Right ventricle myocardium superior (tissue), 1 donor: ENCODE data around the gene SHROOM3. TPM values are rescaled to one million over a fixed set of nuclear protein-coding genes. Genes with fewer than 3 reads are reported as not detected.

Experiments used
- ATAC-seq: fragments of 200-7000 bp; cut with Tn5 transposase; one replicate; pipeline ENCODE4 v1.9.1; 2020; ENCODE audit warnings: mild to moderate bottlenecking; ENCODE audit not compliant: poor library complexity
- DNase-seq: peaks from one replicate; pipeline ENCODE4 v3.0.0-alpha.2; 2020
- intact Hi-C: fragments of 100-400 bp; cut with DNase I; formaldehyde crosslinking; loops from one replicate; pipeline ENCODE4 v1.11.2; 2022
- microRNA-seq: library from miRNA; unstranded; fragments of <30 nt; microRNA quantifications from one replicate; pipeline ENCODE4 v1.2.0, GENCODE V29; 2020
- total RNA-seq: library from RNA; stranded (reverse); fragmentation: NEBNext Ultra II Directional; extraction: Animal tissue kit (Norgen Biotek cat#: 25700); gene quantifications from one replicate; pipeline ENCODE4 v1.2.1, GENCODE V29; 2021
- donor health status: DM: no; HTN: yes; CAD: no; lungs with severe emphysema.

The SHROOM3 gene
- total RNA-seq, 1 donor from 2014 or later = 10.5 TPM

GRCh38 chr4:76830964-76831703 lies 396.1 kb downstream of the SHROOM3 start:
- intact Hi-C loops = no loop called here
- DNase-seq = no peak
- ATAC-seq = peak; percentile 90

GRCh38 chr4:76831711-76832373 lies 396.8 kb downstream of the SHROOM3 start:
- DNase-seq (no peak), ATAC-seq (no peak)
- intact Hi-C loops = no loop called here

Small RNA genes within 50 kb of the gene (microRNA-seq; reads per million reads assigned to microRNA genes)
- gene MIR4450 = not detected
- gene MIR548AH = 1.3 reads per million

Other genes starting within 250 kb of the SHROOM3 start
- 96.3 TPM for gene SCARB2, start 221.4 kb upstream of the SHROOM3 start, total RNA-seq
- 2.0 TPM for gene FAM47E, start 183.5 kb upstream of the SHROOM3 start, total RNA-seq
- 27.2 TPM for gene STBD1, start 128.5 kb upstream of the SHROOM3 start, total RNA-seq
- 0.22 TPM for gene CCDC158, start 14.1 kb upstream of the SHROOM3 start, total RNA-seq